Measurements from ENCODE around the gene TYK2.

Gene TYK2

GRCh38 chr19:10320602-10321416 lies 59.6 kb downstream of the TYK2 start:
- Mint-ChIP-seq H3K4me1 (ENCODE audit: low read depth) (peaks cover 7% of the 10 kb centered on the region), H3K27me3 (no peaks in the 10 kb centered on the region), H3K36me3 (ENCODE audit: low read depth) (peaks cover 40% of the 10 kb centered on the region), H3K4me3 (no peak overlapping the region), H3K9me3 (no peaks in the 10 kb centered on the region), H3K27ac (no peak overlapping the region)

GRCh38 chr19:10318807-10319682 lies 61.3 kb downstream of the TYK2 start:
- H3K4me1 Mint-ChIP-seq (ENCODE audit: low read depth) = peaks cover 21% of the 10 kb centered on the region
- no peaks in the 10 kb centered on the region for H3K27me3 Mint-ChIP-seq
- no peak overlapping the region for H3K4me3 Mint-ChIP-seq
- no peak overlapping the region for H3K27ac Mint-ChIP-seq
- H3K9me3 Mint-ChIP-seq = no peaks in the 10 kb centered on the region
- peaks cover 41% of the 10 kb centered on the region for H3K36me3 Mint-ChIP-seq (ENCODE audit: low read depth)

- Mint-ChIP-seq H3K27ac (no peak overlapping the region), H3K4me1 (ENCODE audit: low read depth) (peaks cover 21% of the 10 kb centered on the region), H3K27me3 (no peaks in the 10 kb centered on the region), H3K4me3 (no peak overlapping the region), H3K36me3 (ENCODE audit: low read depth) (peaks cover 45% of the 10 kb centered on the region), H3K9me3 (no peaks in the 10 kb centered on the region)
Observed at GRCh38 chr19:10317857-10318462, 62.4 kb downstream of the TYK2 start.

- H3K27me3 Mint-ChIP-seq = no peaks in the 10 kb centered on the region
- no peak overlapping the region for H3K4me3 Mint-ChIP-seq
- H3K36me3 Mint-ChIP-seq (ENCODE audit: low read depth) = peaks cover 46% of the 10 kb centered on the region
- no peak overlapping the region for H3K27ac Mint-ChIP-seq
- H3K9me3 Mint-ChIP-seq = no peaks in the 10 kb centered on the region
- peaks cover 21% of the 10 kb centered on the region for H3K4me1 Mint-ChIP-seq (ENCODE audit: low read depth)
Observed at GRCh38 chr19:10317045-10317856, 63.1 kb downstream of the TYK2 start.

GRCh38 chr19:10316229-10317044 lies 63.9 kb downstream of the TYK2 start:
- H3K27me3 Mint-ChIP-seq = no peaks in the 10 kb centered on the region
- H3K4me3 Mint-ChIP-seq = peak overlapping the region; percentile 93
- H3K27ac Mint-ChIP-seq = peak overlapping the region; percentile 80
- H3K36me3 Mint-ChIP-seq (ENCODE audit: low read depth) = peaks cover 39% of the 10 kb centered on the region
- no peaks in the 10 kb centered on the region for H3K9me3 Mint-ChIP-seq
- H3K4me1 Mint-ChIP-seq (ENCODE audit: low read depth) = peaks cover 21% of the 10 kb centered on the region

GRCh38 chr19:10315335-10316214 lies 64.8 kb downstream of the TYK2 start, which contains the start of gene FDX2:
FDX2 (minus strand) TSS chr19:10316015; CDS start chr19:10315996, 19 bp downstream.
- Mint-ChIP-seq H3K27me3 (no peaks in the 10 kb centered on the region), H3K27ac (peak within 1 kb of the TSS; percentile 81), H3K4me1 (ENCODE audit: low read depth) (peaks cover 21% of the 10 kb centered on the region), H3K4me3 (peak within 1 kb of the TSS; percentile 93), H3K36me3 (ENCODE audit: low read depth) (peaks cover 39% of the 10 kb centered on the region), H3K9me3 (no peaks in the 10 kb centered on the region)

GRCh38 chr19:10309423-10309822 lies 70.9 kb downstream of the TYK2 start, which contains the start of gene ZGLP1:
ZGLP1 (minus strand) TSS chr19:10309815.
- Mint-ChIP-seq H3K27ac (no peak within 1 kb of the TSS), H3K4me3 (no peak within 1 kb of the TSS), H3K9me3 (no peaks in the 10 kb centered on the region), H3K27me3 (no peaks in the 10 kb centered on the region), H3K36me3 (ENCODE audit: low read depth) (peaks cover 13% of the 10 kb centered on the region), H3K4me1 (ENCODE audit: low read depth) (peaks cover 5% of the 10 kb centered on the region)

GRCh38 chr19:10306327-10306726 lies 74.0 kb downstream of the TYK2 start:
- Mint-ChIP-seq H3K4me1 (ENCODE audit: low read depth) (peaks cover 11% of the 10 kb centered on the region), H3K27me3 (peaks cover 4% of the 10 kb centered on the region), H3K27ac (no peak overlapping the region), H3K36me3 (ENCODE audit: low read depth) (peaks cover 4% of the 10 kb centered on the region), H3K9me3 (no peaks in the 10 kb centered on the region), H3K4me3 (no peak overlapping the region)

GRCh38 chr19:10305139-10305806 lies 75.1 kb downstream of the TYK2 start:
- Mint-ChIP-seq H3K36me3 (ENCODE audit: low read depth) (peaks cover 4% of the 10 kb centered on the region), H3K27ac (no peak overlapping the region), H3K9me3 (no peaks in the 10 kb centered on the region), H3K4me3 (no peak overlapping the region), H3K27me3 (peaks cover 4% of the 10 kb centered on the region), H3K4me1 (ENCODE audit: low read depth) (peaks cover 11% of the 10 kb centered on the region)
